Astrocyte of the cerebellum (primary cell): ENCODE measurements around the gene SPR.

ENCODE experiments used
- DNase-seq: peaks from one replicate; pipeline ENCODE4 v3.0.0-alpha.2; 2011; ENCODE audit warnings: low read depth
- H3K4me3 ChIP-seq: 2 replicates; pipeline ENCODE4 v1.5.1; 2011; ENCODE audit warnings: mild to moderate bottlenecking, low read depth, low read length, moderate library complexity
- in situ Hi-C: cut with HindIII; loops from 2 replicates; pipeline ENCODE4 v1.10.0; 2017; ENCODE audit warnings: low sequenced_read_pairs
- TF ChIP-seq, protein P1 (sequence below): IDR thresholded peaks from 2 replicates; pipeline ENCODE4 v1.5.1; 2012; ENCODE audit warnings: low read length, low read depth, moderate library complexity, mild to moderate bottlenecking; ENCODE audit errors: missing control alignments

The SPR gene

DNA sequence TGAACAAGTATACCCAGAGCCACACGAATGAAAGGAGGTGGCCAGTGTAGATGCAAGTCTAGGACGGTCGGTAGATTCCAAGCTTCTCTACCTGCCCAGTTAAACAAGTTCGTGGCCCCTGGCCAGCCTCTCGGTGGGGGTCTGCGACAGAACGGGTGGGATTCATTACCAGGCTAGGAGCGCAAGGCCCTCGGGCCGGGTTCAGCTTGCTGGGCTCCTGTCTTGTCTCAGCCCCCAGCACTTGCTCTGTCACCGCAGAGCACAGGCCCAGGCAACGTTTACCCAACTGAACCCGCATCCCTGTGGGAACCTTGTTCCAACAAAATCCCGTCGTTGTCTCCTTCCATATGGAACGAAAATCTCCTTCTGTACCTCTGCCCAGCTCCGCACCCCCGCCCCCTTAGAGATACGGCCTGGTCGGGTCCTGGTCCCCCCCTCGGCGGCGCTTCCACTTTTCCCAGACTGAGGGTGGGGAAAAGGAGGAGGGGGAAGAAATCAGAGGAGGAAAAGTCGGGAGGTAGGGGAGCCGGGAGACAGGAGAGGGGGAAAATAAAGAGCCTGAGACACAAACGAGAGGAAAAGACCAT lies 28.2 kb downstream of the SPR start:
- H3K4me3 ChIP-seq, result no peak overlapping the region
- TF ChIP-seq, protein P1, sequence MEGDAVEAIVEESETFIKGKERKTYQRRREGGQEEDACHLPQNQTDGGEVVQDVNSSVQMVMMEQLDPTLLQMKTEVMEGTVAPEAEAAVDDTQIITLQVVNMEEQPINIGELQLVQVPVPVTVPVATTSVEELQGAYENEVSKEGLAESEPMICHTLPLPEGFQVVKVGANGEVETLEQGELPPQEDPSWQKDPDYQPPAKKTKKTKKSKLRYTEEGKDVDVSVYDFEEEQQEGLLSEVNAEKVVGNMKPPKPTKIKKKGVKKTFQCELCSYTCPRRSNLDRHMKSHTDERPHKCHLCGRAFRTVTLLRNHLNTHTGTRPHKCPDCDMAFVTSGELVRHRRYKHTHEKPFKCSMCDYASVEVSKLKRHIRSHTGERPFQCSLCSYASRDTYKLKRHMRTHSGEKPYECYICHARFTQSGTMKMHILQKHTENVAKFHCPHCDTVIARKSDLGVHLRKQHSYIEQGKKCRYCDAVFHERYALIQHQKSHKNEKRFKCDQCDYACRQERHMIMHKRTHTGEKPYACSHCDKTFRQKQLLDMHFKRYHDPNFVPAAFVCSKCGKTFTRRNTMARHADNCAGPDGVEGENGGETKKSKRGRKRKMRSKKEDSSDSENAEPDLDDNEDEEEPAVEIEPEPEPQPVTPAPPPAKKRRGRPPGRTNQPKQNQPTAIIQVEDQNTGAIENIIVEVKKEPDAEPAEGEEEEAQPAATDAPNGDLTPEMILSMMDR, result no peak
- in situ Hi-C loops, result no loop called here
- DNase-seq, result no peak

DNA sequence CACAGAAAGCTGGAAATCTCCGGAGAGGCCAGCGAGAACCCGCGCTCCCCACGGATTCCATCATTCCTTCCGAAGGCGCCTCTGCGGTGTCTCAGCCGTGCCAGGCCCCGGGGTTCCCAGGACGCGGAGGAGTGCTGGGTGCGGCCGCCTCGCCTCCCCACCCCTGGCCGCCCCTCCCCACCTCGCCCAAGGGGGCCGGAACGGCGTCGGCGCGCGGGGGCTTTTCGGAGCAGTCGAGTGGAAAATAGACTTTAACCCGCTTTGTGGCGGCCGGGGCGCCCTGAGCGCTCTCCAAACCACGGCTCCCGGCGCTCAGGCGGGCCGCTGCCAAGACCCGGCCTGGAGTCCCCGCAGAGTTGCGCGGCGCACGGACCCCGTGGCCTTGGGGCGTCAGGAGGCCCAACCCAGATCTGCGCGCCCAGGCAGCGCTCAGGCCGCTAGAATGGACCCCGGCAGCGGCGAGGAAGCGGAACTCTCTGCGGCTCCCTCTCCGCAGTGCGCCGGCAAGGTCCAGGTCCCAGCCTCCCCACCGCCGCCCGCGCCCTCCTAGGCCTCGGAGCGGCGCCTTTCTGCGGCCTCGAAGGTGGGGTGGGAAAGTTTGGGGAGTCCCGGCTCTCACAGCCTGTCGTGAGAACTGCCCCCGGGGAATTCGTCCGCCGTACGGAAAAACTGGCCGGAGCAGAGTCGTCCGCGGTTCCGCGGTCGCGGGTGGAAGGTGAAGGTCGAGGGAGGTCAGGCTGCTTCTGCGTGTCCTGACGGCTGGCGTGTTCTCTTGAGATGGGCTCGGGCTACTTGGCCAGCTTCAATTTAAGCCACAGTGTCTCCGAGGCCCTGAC lies 28.9 kb downstream of the SPR start:
- DNase-seq, result no peak
- H3K4me3 ChIP-seq, result peak overlapping the region; percentile 7
- TF ChIP-seq, protein P1, result no peak
- in situ Hi-C loops, result no loop called here

DNA sequence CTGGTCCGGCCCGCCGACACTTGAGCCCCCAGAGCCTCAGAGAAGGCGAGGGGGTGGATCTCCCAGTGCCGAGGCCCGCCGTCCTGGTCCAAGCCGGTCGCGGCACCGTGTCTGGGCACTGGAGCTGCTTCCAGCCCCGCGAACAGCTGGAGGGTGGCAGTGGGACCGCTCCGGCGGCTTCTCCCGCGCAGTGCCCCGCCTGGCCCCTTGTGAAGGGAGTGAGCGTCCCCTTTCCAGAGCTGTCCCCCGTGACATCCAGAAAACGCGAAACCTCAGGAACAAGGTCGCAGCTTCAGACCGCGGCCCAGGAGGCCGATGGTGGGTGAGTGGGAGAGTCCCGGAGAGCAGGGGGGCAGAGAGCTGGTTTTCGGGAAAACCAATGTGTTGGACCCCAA lies 29.5 kb downstream of the SPR start:
- no peak overlapping the region for H3K4me3 ChIP-seq
- TF ChIP-seq, protein P1, result no peak
- DNase-seq, result no peak
- in situ Hi-C loops, result no loop called here

DNA sequence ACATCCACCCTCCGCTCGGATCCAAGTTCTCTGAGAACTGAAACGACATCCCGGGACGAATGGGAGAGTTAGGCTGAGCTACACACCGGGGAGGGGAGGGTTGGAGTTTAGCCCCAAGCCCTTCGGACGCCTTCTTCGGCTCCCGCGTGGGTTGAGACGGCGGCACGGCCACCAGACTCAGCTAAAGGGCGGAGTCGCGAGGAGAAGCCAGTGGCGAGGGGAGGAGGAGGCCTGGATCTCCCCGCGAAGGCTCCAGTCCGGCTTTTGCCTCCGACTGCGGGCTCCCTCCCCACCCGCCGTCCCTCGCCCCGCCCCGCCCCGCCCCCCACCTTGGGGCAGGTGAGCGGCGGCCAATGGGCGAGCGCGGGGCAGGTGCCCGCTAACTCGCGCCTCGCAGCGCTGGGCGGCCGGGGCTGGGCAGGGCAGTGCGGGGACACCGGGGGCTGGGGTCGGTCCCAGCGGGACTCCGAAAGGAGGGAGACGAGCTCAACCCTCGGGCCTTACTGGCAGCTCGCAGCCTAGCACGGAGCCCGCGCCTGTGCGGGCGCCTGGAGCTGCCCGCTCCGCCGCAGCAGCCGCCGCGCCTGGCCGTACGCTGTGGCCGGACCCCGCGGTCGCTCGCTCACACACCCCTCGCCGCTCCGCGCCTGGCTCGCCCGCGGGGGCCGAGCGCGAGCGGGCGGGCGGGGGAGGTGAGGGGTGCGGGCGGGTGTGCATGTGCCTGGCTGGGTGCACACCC lies 30.1 kb downstream of the SPR start, which contains the start of gene EMX1:
TSS of gene EMX1 (plus strand) at position 382 of the 739 bp plus-strand sequence. CDS start at position 716, 334 bp downstream.
- in situ Hi-C loops, result no loop called here
- TF ChIP-seq, protein P1, result no peak
- no peak for DNase-seq
- H3K4me3 ChIP-seq, result no peak within 1 kb of the TSS

DNA sequence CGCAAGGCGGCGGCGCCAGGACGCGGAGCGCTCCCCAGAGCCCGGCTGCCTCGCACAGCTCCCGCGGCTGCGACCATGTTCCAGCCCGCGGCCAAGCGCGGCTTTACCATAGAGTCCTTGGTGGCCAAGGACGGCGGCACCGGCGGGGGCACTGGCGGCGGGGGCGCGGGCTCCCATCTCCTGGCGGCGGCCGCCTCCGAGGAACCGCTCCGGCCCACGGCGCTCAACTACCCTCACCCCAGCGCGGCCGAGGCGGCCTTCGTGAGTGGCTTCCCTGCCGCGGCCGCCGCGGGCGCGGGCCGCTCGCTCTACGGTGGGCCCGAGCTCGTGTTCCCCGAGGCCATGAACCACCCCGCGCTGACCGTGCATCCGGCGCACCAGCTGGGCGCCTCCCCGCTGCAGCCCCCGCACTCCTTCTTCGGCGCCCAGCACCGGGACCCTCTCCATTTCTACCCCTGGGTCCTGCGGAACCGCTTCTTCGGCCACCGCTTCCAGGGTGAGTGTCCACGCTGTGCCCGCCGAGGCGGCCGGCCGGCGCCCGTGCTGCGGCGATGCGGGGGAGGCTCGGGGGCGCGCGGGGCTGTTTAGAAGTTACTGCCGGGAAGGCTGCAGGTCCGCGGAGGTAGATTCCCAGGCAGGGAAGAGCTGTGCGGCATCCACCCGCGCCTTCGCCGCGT lies 30.8 kb downstream of the SPR start:
- TF ChIP-seq, protein P1, result no peak
- in situ Hi-C loops, result no loop called here
- no peak overlapping the region for H3K4me3 ChIP-seq
- no peak for DNase-seq
